HEK293 (cell line): ENCODE measurements around the gene ITSN2.

Experiments used
- CTCF ChIA-PET: fragments of 350-600 bp; formaldehyde crosslinking; extraction: SDS; loops from one replicate; lab custom pipeline; 2021; ENCODE audit warnings: antibody characterized with exemption; lab: Yijun Ruan, JAX
- POLR2A ChIA-PET: fragments of 300-600 bp; formaldehyde crosslinking; extraction: SDS; loops from one replicate; lab custom pipeline; 2020; ENCODE audit warnings: antibody characterized with exemption, inconsistent platforms; lab: Yijun Ruan, JAX
- H3K27ac ChIP-seq: fragments of 200-500 bp; sonication (Bioruptor generic); 2 replicates; pipeline ENCODE4 v1.5.1; 2014; ENCODE audit warnings: low read depth, low read length, control low read depth, inconsistent platforms; ENCODE audit errors: extremely low read depth
- H3K36me3 ChIP-seq, 2 experiments: fragments of 200-500 bp in 1 of 2; sonication (Bioruptor generic) in 1 of 2; 1 replicate in 1 of 2; 2 replicates in 1 of 2; pipeline ENCODE4 v1.5.1; 2014 to 2017; ENCODE audit warnings: inconsistent platforms in 2 of 2, low read length in 2 of 2; ENCODE audit not compliant: control insufficient read depth in 2 of 2, insufficient read depth in 1 of 2
- H3K4me1 ChIP-seq: fragments of 200-500 bp; sonication (Bioruptor generic); 2 replicates; pipeline ENCODE4 v1.5.1; 2014; ENCODE audit warnings: mild to moderate bottlenecking, low read length, inconsistent platforms; ENCODE audit not compliant: control insufficient read depth, insufficient read depth
- H3K4me3 ChIP-seq: 2 replicates; pipeline ENCODE4 v1.5.1; 2011; ENCODE audit warnings: low read depth, mild to moderate bottlenecking, control low read depth, low read length, moderate library complexity
- H3K9me3 ChIP-seq: fragments of 200-500 bp; sonication (Bioruptor generic); 2 replicates; pipeline ENCODE4 v1.5.1; 2014; ENCODE audit warnings: low read depth, low read length, inconsistent platforms; ENCODE audit not compliant: control insufficient read depth, insufficient read depth
- HOXC10 ChIP-seq: sonication (generic); formaldehyde crosslinking; IDR thresholded peaks from 2 replicates; pipeline ENCODE4 v1.8.1; 2023; ENCODE audit warnings: mild to moderate bottlenecking, missing genetic modification reagents
- KLF7 ChIP-seq: fragments of 450-650 bp; formaldehyde crosslinking; IDR thresholded peaks from 2 replicates; pipeline ENCODE4 v1.5.1; 2016; ENCODE audit warnings: missing biosample characterization, missing genetic modification characterization, borderline replicate concordance
- MEIS1 ChIP-seq: sonication (generic); formaldehyde crosslinking; IDR thresholded peaks from 2 replicates; pipeline ENCODE4 v1.8.1; 2022; ENCODE audit warnings: missing genetic modification reagents, mild to moderate bottlenecking, borderline replicate concordance
- SETDB1 ChIP-seq: IDR thresholded peaks from one replicate; pipeline ENCODE4 v1.6.1; 2017; ENCODE audit warnings: mild to moderate bottlenecking, low read length, moderate library complexity, mixed read lengths; ENCODE audit not compliant: insufficient read length
- SP2 ChIP-seq: fragments of 450-650 bp; formaldehyde crosslinking; IDR thresholded peaks from 2 replicates; pipeline ENCODE4 v1.5.1; 2016; ENCODE audit warnings: missing biosample characterization, missing genetic modification characterization
- SP3 ChIP-seq: fragments of 450-650 bp; formaldehyde crosslinking; IDR thresholded peaks from 2 replicates; pipeline ENCODE4 v1.5.1; 2016; ENCODE audit warnings: missing biosample characterization, missing genetic modification characterization
- ZBTB20 ChIP-seq: fragments of 450-650 bp; formaldehyde crosslinking; IDR thresholded peaks from 2 replicates; pipeline ENCODE4 v1.5.1; 2016; ENCODE audit warnings: missing biosample characterization, missing genetic modification characterization
- ZBTB21 ChIP-seq: fragments of 450-650 bp; formaldehyde crosslinking; IDR thresholded peaks from 2 replicates; pipeline ENCODE4 v1.5.1; 2017; ENCODE audit warnings: missing biosample characterization, missing genetic modification characterization
- ZEB2 ChIP-seq: fragments of 450-650 bp; formaldehyde crosslinking; IDR thresholded peaks from 2 replicates; pipeline ENCODE4 v1.5.1; 2016; ENCODE audit warnings: missing biosample characterization, missing genetic modification characterization
- ZFP41 ChIP-seq: fragments of 450-650 bp; formaldehyde crosslinking; IDR thresholded peaks from 2 replicates; pipeline ENCODE4 v1.5.1; 2016; ENCODE audit warnings: missing biosample characterization, missing genetic modification characterization, borderline replicate concordance
- ZNF10 ChIP-seq: fragments of 450-650 bp; formaldehyde crosslinking; IDR thresholded peaks from 2 replicates; pipeline ENCODE4 v1.5.1; 2017; ENCODE audit warnings: missing biosample characterization, missing genetic modification characterization
- ZNF184 ChIP-seq: fragments of 450-650 bp; IDR thresholded peaks from 2 replicates; pipeline ENCODE4 v1.5.1; 2018; ENCODE audit warnings: missing biosample characterization, mild to moderate bottlenecking, missing genetic modification characterization
- ZNF19 ChIP-seq: fragments of 450-650 bp; formaldehyde crosslinking; IDR thresholded peaks from 2 replicates; pipeline ENCODE4; 2016; ENCODE audit warnings: missing biosample characterization, missing genetic modification characterization, low read depth
- ZNF341 ChIP-seq: fragments of 450-650 bp; formaldehyde crosslinking; IDR thresholded peaks from 2 replicates; pipeline ENCODE4; 2016; ENCODE audit warnings: low read depth, missing biosample characterization, missing genetic modification characterization
- ZNF354C ChIP-seq: fragments of 450-650 bp; formaldehyde crosslinking; IDR thresholded peaks from 2 replicates; pipeline ENCODE4 v1.5.1; 2016; ENCODE audit warnings: missing biosample characterization, missing genetic modification characterization, low read depth, borderline replicate concordance
- ZNF423 ChIP-seq: fragments of 450-650 bp; formaldehyde crosslinking; IDR thresholded peaks from 2 replicates; pipeline ENCODE4 v1.5.1; 2016; ENCODE audit warnings: missing biosample characterization, missing genetic modification characterization
- ZNF555 ChIP-seq: fragments of 450-650 bp; formaldehyde crosslinking; conservative IDR thresholded peaks from 2 replicates; pipeline ENCODE4 v1.5.1; 2017; ENCODE audit warnings: missing biosample characterization, mild to moderate bottlenecking, missing genetic modification characterization, inconsistent platforms
- ZNF777 ChIP-seq: fragments of 450-650 bp; formaldehyde crosslinking; IDR thresholded peaks from 2 replicates; pipeline ENCODE4 v1.5.1; 2017; ENCODE audit warnings: missing biosample characterization, missing genetic modification characterization, borderline replicate concordance
- ZXDB ChIP-seq: fragments of 450-650 bp; formaldehyde crosslinking; IDR thresholded peaks from 2 replicates; pipeline ENCODE4 v1.5.1; 2016; ENCODE audit warnings: missing biosample characterization, missing genetic modification characterization
- TF ChIP-seq, protein P1 (sequence below): fragments of 450-650 bp; formaldehyde crosslinking; IDR thresholded peaks from 2 replicates; pipeline ENCODE4 v1.5.1; 2016; ENCODE audit warnings: missing biosample characterization, missing genetic modification characterization
- TF ChIP-seq, protein P2 (sequence below): fragments of 450-650 bp; formaldehyde crosslinking; IDR thresholded peaks from 2 replicates; pipeline ENCODE4 v1.5.1; 2016; ENCODE audit warnings: missing biosample characterization, missing genetic modification characterization
- TF ChIP-seq, protein P3 (sequence below): fragments of 450-650 bp; formaldehyde crosslinking; IDR thresholded peaks from 2 replicates; pipeline ENCODE4 v1.5.1; 2017; ENCODE audit warnings: missing biosample characterization, missing genetic modification characterization
- TF ChIP-seq, protein P4 (sequence below): fragments of 450-650 bp; formaldehyde crosslinking; IDR thresholded peaks from 2 replicates; pipeline ENCODE4 v1.5.1; 2017; ENCODE audit warnings: missing biosample characterization, missing genetic modification characterization
- TF ChIP-seq, protein P5 (sequence below): fragments of 450-650 bp; formaldehyde crosslinking; IDR thresholded peaks from 2 replicates; pipeline ENCODE4 v1.5.1; 2016; ENCODE audit warnings: missing biosample characterization, missing genetic modification characterization
- TF ChIP-seq, protein P6 (sequence below): fragments of 450-650 bp; formaldehyde crosslinking; IDR thresholded peaks from 2 replicates; pipeline ENCODE4 v1.5.1; 2016; ENCODE audit warnings: missing biosample characterization, missing genetic modification characterization

The ITSN2 gene

DNA sequence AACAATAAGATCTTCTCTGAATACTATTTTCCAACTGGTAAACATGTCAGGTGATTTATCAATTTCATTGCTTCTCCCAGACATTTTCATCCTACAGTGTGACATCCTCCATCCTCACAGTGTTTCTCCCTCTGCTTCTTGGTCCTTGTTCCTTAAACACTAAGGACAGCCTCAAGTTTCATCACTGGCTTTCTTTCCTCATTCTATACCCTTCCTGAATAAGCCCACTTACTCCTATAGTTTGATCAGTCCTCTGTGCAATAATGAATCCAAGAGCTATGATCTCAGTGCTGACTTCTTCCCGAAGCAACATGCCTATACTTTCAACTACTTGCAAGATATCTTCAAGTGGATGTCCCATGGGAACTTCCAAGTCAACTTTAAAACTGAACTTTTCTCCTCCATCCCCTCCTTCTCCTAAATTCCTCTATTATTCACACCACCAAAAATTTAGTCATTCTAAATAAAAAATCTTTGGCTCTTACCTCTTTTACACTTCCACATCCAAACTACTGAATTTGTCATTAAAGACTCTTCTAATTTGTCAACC is 97.8 kb downstream of the ITSN2 start:
- Histone ChIP-seq H3K9me3 (no peaks in the 10 kb centered on the region), H3K27ac (no peak overlapping the region), H3K36me3 (peaks cover 29 to 30% of the 10 kb centered on the region in 2 experiments), H3K4me3 (no peak overlapping the region), H3K4me1 (no peaks in the 10 kb centered on the region)
- CTCF ChIA-PET, result no interaction called here
- POLR2A ChIA-PET, result no interaction called here
- TF ChIP-seq, protein P1, sequence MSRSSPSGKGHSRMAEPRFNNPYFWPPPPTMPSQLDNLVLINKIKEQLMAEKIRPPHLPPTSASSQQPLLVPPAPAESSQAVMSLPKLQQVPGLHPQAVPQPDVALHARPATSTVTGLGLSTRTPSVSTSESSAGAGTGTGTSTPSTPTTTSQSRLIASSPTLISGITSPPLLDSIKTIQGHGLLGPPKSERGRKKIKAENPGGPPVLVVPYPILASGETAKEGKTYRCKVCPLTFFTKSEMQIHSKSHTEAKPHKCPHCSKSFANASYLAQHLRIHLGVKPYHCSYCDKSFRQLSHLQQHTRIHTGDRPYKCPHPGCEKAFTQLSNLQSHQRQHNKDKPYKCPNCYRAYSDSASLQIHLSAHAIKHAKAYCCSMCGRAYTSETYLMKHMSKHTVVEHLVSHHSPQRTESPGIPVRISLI (tag by site-specific recombination), result no peak
- TF ChIP-seq MEIS1 (CRISPR knock-in tag) (no peak), ZNF423 (no peak), SP2 (no peak), ZNF184 (tag by site-specific recombination) (no peak), ZEB2 (tag by site-specific recombination) (no peak), ZNF555 (tag by site-specific recombination) (no peak), ZXDB (tag by site-specific recombination) (no peak), SETDB1 (no peak), ZFP41 (tag by site-specific recombination) (no peak), HOXC10 (CRISPR knock-in tag) (no peak), ZBTB20 (tag by site-specific recombination) (no peak), KLF7 (tag by site-specific recombination) (no peak), SP3 (tag by site-specific recombination) (no peak), ZNF777 (tag by site-specific recombination) (no peak)
- TF ChIP-seq, protein P2, sequence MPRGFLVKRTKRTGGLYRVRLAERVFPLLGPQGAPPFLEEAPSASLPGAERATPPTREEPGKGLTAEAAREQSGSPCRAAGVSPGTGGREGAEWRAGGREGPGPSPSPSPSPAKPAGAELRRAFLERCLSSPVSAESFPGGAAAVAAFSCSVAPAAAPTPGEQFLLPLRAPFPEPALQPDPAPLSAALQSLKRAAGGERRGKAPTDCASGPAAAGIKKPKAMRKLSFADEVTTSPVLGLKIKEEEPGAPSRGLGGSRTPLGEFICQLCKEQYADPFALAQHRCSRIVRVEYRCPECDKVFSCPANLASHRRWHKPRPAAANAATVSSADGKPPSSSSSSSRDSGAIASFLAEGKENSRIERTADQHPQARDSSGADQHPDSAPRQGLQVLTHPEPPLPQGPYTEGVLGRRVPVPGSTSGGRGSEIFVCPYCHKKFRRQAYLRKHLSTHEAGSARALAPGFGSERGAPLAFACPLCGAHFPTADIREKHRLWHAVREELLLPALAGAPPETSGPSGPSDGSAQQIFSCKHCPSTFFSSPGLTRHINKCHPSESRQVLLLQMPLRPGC (tag by site-specific recombination), result no peak
- TF ChIP-seq, protein P3, sequence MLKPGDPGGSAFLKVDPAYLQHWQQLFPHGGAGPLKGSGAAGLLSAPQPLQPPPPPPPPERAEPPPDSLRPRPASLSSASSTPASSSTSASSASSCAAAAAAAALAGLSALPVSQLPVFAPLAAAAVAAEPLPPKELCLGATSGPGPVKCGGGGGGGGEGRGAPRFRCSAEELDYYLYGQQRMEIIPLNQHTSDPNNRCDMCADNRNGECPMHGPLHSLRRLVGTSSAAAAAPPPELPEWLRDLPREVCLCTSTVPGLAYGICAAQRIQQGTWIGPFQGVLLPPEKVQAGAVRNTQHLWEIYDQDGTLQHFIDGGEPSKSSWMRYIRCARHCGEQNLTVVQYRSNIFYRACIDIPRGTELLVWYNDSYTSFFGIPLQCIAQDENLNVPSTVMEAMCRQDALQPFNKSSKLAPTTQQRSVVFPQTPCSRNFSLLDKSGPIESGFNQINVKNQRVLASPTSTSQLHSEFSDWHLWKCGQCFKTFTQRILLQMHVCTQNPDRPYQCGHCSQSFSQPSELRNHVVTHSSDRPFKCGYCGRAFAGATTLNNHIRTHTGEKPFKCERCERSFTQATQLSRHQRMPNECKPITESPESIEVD (tag by site-specific recombination), result no peak
- TF ChIP-seq, protein P4, sequence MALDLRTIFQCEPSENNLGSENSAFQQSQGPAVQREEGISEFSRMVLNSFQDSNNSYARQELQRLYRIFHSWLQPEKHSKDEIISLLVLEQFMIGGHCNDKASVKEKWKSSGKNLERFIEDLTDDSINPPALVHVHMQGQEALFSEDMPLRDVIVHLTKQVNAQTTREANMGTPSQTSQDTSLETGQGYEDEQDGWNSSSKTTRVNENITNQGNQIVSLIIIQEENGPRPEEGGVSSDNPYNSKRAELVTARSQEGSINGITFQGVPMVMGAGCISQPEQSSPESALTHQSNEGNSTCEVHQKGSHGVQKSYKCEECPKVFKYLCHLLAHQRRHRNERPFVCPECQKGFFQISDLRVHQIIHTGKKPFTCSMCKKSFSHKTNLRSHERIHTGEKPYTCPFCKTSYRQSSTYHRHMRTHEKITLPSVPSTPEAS (tag by site-specific recombination), result no peak

DNA sequence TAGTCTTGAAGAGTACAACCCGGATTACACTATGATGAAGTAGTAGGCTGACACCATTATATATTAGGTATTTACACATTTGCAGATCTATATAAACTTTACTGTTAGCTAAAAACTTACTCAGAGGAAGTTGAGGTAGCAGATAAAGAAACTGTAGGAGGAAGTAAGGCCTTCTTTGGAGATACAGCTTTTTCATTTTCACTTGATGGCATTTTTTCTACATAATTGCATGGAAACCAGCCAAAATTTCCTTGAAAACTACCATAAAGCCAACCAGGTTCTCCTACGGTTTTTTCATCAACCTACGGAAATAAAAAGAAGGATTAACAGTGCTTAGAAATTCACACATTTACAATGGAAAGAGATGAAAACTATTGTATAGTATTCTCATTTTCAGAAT is 98.9 kb downstream of the ITSN2 start:
- ChIA-PET CTCF (no interaction called here), POLR2A (no interaction called here)
- H3K9me3 ChIP-seq, result no peaks in the 10 kb centered on the region
- H3K36me3 ChIP-seq, result peaks cover 21 to 26% of the 10 kb centered on the region in 2 experiments
- no peaks in the 10 kb centered on the region for H3K4me1 ChIP-seq
- H3K4me3 ChIP-seq, result no peak overlapping the region
- no peak overlapping the region for H3K27ac ChIP-seq
- TF ChIP-seq ZNF341 (no peak), ZNF19 (tag by site-specific recombination) (no peak), ZNF354C (tag by site-specific recombination) (no peak), ZBTB21 (tag by site-specific recombination) (no peak), ZNF10 (no peak)
- TF ChIP-seq, protein P5, sequence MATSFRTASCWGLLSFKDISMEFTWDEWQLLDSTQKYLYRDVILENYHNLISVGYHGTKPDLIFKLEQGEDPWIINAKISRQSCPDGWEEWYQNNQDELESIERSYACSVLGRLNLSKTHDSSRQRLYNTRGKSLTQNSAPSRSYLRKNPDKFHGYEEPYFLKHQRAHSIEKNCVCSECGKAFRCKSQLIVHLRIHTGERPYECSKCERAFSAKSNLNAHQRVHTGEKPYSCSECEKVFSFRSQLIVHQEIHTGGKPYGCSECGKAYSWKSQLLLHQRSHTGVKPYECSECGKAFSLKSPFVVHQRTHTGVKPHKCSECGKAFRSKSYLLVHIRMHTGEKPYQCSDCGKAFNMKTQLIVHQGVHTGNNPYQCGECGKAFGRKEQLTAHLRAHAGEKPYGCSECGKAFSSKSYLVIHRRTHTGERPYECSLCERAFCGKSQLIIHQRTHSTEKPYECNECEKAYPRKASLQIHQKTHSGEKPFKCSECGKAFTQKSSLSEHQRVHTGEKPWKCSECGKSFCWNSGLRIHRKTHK, result no peak
- TF ChIP-seq, protein P6, sequence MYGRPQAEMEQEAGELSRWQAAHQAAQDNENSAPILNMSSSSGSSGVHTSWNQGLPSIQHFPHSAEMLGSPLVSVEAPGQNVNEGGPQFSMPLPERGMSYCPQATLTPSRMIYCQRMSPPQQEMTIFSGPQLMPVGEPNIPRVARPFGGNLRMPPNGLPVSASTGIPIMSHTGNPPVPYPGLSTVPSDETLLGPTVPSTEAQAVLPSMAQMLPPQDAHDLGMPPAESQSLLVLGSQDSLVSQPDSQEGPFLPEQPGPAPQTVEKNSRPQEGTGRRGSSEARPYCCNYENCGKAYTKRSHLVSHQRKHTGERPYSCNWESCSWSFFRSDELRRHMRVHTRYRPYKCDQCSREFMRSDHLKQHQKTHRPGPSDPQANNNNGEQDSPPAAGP, result no peak
